GM12801 (cell line): ENCODE measurements around the gene RTCA.

ENCODE experiments used
- CTCF ChIP-seq: IDR thresholded peaks from one replicate; pipeline ENCODE4 v1.5.1; 2011; ENCODE audit warnings: control low read depth; ENCODE audit not compliant: insufficient read length; ENCODE audit errors: extremely low read depth

The RTCA gene

GRCh38 chr1:100287162-100287561 is 21.1 kb downstream of the RTCA start:
- no peak for TF ChIP-seq CTCF

DNA sequence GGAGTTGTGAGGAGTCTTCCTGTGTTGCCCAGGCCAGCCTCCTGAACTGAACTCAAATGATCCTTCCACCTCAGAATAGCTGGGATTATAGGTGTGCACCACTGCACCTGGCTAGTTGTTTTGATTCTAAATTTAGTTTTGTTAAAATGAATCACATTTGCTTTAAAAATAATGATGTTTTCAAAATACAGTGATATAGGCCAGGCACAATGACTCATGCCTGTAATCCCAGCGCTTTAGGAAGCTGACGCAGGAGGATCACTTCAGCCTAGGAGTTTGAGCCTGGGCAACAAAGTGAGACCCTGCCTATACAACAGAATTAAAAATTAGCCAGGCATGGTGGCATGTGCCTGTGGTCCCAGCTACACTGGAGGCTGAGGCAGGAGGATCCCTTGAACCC is 24.3 kb downstream of the RTCA start:
- no peak for TF ChIP-seq CTCF

GRCh38 chr1:100292711-100293110 is 26.7 kb downstream of the RTCA start:
- no peak for TF ChIP-seq CTCF

DNA sequence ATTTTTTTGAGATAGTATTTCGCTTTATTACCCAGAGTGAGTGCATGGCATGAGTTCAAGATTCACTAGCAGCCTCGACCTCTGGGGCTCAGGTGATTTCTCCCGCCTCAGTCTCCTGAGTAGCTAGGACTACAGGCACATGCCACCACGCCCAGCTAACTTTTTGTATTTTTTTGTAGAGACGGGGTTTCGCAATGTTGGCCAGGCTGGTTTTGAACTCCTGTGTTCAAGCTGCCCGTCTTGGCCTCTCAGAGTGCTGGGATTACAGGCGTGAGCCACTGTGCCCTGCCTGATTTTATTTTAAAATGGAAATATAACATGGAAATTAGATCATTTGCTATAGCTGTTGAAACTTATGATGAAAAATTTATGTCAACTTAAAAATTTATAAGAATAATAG is 30.1 kb downstream of the RTCA start:
- no peak for TF ChIP-seq CTCF

GRCh38 chr1:100298512-100298911 is 32.5 kb downstream of the RTCA start:
- no peak for TF ChIP-seq CTCF

DNA sequence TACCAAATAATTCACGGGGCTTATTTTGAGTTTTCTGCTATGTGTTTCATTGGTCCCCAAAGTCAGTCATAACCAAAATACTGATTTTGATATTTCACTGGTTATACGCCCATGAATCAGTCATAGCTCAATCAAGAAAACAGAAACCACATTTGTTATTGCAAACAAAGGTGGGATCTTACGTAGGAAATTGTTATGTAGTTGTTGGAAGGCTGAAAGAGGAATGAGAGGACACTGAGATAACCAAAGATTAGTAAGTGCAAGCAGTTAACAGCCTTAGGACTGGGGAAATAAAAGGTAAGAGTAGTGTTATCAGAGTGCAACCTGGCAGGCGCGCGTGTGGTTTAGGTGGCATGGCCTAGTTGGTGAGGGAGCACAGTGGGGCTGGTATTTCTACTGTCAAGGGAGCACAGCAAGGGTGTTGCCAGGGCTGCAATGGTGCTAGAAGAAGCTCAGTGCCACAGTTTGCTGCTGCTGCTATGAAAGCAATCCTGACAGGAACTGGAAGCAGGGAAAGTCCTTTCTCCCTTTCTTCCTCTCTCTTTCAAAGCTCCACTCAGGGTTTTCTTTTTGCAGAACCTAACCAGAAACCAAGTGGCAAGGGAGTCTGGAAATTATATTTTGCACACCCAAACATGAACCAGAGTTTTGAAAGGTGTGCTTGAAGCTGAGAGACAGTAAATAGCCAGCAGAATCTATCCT is 33.7 kb downstream of the RTCA start:
- TF ChIP-seq CTCF: no peak

GRCh38 chr1:100300691-100301090 is 34.7 kb downstream of the RTCA start:
- no peak for TF ChIP-seq CTCF

DNA sequence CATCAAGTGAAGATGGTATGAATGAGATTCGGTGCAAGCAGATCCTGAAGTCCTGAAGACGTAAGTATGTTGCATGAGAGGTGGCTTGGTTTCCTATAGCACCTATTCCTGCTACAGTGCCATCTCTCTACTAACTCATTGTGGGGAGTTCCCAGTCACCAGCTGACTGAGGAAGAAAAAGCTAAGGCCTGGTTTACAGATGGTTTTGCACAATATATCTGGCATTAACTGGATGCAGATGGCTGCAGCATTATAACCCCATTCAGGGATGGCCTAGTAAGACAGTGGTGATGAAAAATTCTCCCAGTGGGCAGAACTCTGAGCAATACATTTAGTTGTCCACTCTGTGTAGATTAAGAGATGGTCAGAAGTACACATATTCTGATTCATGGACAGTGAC is 36.7 kb downstream of the RTCA start:
- TF ChIP-seq CTCF: no peak
